Measurements from ENCODE around the gene BTG1. TPM values are rescaled to one million over a fixed set of nuclear protein-coding genes. Genes with fewer than 3 reads are reported as not detected.

The BTG1 gene
- polyA plus RNA-seq, 3 donors, result 189 to 242 (median 192) TPM

DNA sequence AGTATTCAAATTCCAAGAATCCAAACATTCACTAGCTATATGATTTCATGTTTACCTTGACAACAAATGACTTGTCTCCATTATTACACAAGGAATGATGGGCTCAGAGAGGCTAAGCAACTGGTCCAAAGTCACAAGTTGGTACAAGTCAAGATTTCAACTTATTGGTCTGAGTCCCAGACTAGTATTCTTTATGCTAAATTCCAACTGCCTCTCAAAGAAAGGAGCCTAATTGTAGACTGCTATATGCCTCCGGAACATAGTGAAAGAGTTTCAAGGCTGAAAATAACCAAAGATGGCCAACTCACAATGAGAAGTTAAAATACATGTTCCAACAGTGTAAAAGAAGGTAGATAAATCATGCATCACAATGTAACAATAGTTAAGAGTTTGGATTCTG lies 7.5 kb downstream of the BTG1 start:
- H3K4me1 ChIP-seq (ENCODE audit: control insufficient read depth in 1 of 2, insufficient read depth in 2 of 2, low read length in 2 of 2), result peaks cover 57 to 93% of the 10 kb centered on the region in 2 donors
- WGBS (ENCODE audit: insufficient coverage), result no CpG with 5 or more reads among the region's 1 CpG
- no peaks in the 10 kb centered on the region for H3K9me3 ChIP-seq (replicated peaks in 1 of 2; ENCODE audit: control insufficient read depth in 1 of 2, insufficient read depth in 1 of 2, low read length in 2 of 2)
- no peak overlapping the region for H2AFZ ChIP-seq (ENCODE audit: insufficient read depth, low read depth, low read length, poor library complexity, severe bottlenecking)
- intact Hi-C loops (cut with micrococcal nuclease), result loop anchor here in 1 of 2 donors (10.0 kb wide), 1 partner anchor 263 kb away; no protein-coding TSS in a partner anchor
- H3K4me3 ChIP-seq (replicated peaks in 1 of 3; ENCODE audit: low read depth in 2 of 3, low read length in 3 of 3), result peak overlapping the region; percentile 92 to 99 (median 92)
- H3K27ac ChIP-seq (ENCODE audit: low read depth in 1 of 2, low read length in 2 of 2), result peak overlapping the region in 1 of 2 donors; percentile 92
- DNase-seq, result peak in 1 of 3 donors; percentile 57
- peaks cover 17 to 45% of the 10 kb centered on the region in 2 donors for H3K36me3 ChIP-seq (replicated peaks in 1 of 2; ENCODE audit: control insufficient read depth in 1 of 2, insufficient read depth in 2 of 2, low read length in 2 of 2)
- TF ChIP-seq, protein P1, sequence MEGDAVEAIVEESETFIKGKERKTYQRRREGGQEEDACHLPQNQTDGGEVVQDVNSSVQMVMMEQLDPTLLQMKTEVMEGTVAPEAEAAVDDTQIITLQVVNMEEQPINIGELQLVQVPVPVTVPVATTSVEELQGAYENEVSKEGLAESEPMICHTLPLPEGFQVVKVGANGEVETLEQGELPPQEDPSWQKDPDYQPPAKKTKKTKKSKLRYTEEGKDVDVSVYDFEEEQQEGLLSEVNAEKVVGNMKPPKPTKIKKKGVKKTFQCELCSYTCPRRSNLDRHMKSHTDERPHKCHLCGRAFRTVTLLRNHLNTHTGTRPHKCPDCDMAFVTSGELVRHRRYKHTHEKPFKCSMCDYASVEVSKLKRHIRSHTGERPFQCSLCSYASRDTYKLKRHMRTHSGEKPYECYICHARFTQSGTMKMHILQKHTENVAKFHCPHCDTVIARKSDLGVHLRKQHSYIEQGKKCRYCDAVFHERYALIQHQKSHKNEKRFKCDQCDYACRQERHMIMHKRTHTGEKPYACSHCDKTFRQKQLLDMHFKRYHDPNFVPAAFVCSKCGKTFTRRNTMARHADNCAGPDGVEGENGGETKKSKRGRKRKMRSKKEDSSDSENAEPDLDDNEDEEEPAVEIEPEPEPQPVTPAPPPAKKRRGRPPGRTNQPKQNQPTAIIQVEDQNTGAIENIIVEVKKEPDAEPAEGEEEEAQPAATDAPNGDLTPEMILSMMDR (IDR thresholded peaks at IDR 0.05), result no peak
- H3K9ac ChIP-seq (ENCODE audit: insufficient read depth, low read length, poor library complexity, severe bottlenecking), result peak overlapping the region; percentile 38
- H3K4me3 Mint-ChIP-seq, result peak overlapping the region; percentile 98 to 99
- H3K27me3 ChIP-seq (ENCODE audit: control insufficient read depth in 2 of 2, insufficient read depth in 2 of 2, low read length in 2 of 2), result no peaks in the 10 kb centered on the region
- H3K4me2 ChIP-seq (replicated peaks; ENCODE audit: extremely low read depth, low read length, poor library complexity, severe bottlenecking), result peak overlapping the region; percentile 79
- H3K9me3 Mint-ChIP-seq, result peaks cover 0 to 3% (median 0%) of the 10 kb centered on the region in 7 donors
- H3K79me2 ChIP-seq (ENCODE audit: insufficient read depth, low read length), result peaks cover 100% of the 10 kb centered on the region
- H3K27me3 Mint-ChIP-seq (ENCODE audit: low read depth in 3 of 3), result no peaks in the 10 kb centered on the region
- peak overlapping the region; percentile 87 to 96 (median 91) for H3K27ac Mint-ChIP-seq
- peaks cover 100% of the 10 kb centered on the region for H4K20me1 ChIP-seq (ENCODE audit: insufficient read depth, low read length)
- H3K4me1 Mint-ChIP-seq, result peaks cover 62% of the 10 kb centered on the region
- H3K36me3 Mint-ChIP-seq, result peaks cover 85 to 88% of the 10 kb centered on the region in 2 donors

DNA sequence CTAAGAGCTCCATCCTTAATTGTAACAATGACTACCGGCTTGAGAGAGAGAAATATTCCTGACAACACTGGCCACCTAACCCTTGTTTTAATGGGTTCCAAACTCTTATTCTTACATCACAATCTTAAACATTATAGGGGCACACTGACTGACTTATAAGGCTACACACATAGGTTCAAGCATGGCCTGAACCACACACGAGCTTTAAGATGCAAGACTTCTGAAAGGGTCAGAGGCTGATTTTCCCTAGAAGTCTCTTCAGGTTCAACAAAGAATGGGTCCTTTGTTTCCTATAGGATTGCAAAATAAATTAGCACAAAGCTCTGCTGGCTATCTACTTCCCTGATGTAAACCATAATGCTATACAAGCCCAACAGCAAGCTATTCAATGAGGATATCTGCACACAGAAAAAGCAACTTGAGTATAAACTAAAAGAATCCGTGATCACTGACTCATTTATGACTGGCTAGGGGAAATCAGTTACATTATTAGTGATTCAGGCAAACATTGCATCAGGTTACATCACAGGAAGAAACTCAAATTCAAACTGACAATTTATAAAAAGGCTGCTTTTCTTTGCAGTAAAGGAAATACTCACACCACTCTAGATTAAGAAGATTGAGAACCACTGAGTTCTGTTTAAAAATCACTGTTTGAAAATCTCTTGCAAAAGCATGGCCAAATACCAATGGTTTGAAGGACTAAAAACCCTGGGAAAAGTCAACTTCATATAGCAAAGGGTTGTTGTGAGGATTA lies 8.5 kb downstream of the BTG1 start:
- H3K27ac Mint-ChIP-seq, result peak overlapping the region; percentile 87 to 96 (median 91)
- H3K4me1 ChIP-seq (ENCODE audit: control insufficient read depth in 1 of 2, insufficient read depth in 2 of 2, low read length in 2 of 2), result peaks cover 67 to 93% of the 10 kb centered on the region in 2 donors
- H3K9ac ChIP-seq (ENCODE audit: insufficient read depth, low read length, poor library complexity, severe bottlenecking), result peak overlapping the region; percentile 38

More for the DNA sequence above, 8.5 kb downstream of the BTG1 start:
- Mint-ChIP-seq H3K4me1 (peaks cover 71% of the 10 kb centered on the region), H3K27me3 (ENCODE audit: low read depth in 3 of 3) (no peaks in the 10 kb centered on the region), H3K36me3 (peaks cover 84 to 85% of the 10 kb centered on the region in 2 donors), H3K4me3 (peak overlapping the region; percentile 98 to 99), H3K9me3 (peaks cover 0 to 3% (median 0%) of the 10 kb centered on the region in 7 donors)
- Histone ChIP-seq H3K27me3 (ENCODE audit: control insufficient read depth in 2 of 2, insufficient read depth in 2 of 2, low read length in 2 of 2) (no peaks in the 10 kb centered on the region), H2AFZ (ENCODE audit: insufficient read depth, low read depth, low read length, poor library complexity, severe bottlenecking) (no peak overlapping the region), H3K27ac (ENCODE audit: low read depth in 1 of 2, low read length in 2 of 2) (peak overlapping the region in 1 of 2 donors; percentile 92), H3K36me3 (replicated peaks in 1 of 2; ENCODE audit: control insufficient read depth in 1 of 2, insufficient read depth in 2 of 2, low read length in 2 of 2) (peaks cover 7 to 35% of the 10 kb centered on the region in 2 donors), H3K79me2 (ENCODE audit: insufficient read depth, low read length) (peaks cover 100% of the 10 kb centered on the region), H3K9me3 (replicated peaks in 1 of 2; ENCODE audit: control insufficient read depth in 1 of 2, insufficient read depth in 1 of 2, low read length in 2 of 2) (no peaks in the 10 kb centered on the region), H3K4me2 (replicated peaks; ENCODE audit: extremely low read depth, low read length, poor library complexity, severe bottlenecking) (peak overlapping the region; percentile 79), H4K20me1 (ENCODE audit: insufficient read depth, low read length) (peaks cover 100% of the 10 kb centered on the region), H3K4me3 (replicated peaks in 1 of 3; ENCODE audit: low read depth in 2 of 3, low read length in 3 of 3) (peak overlapping the region; percentile 92 to 99 (median 92))
- WGBS (ENCODE audit: insufficient coverage), result 43% methylated on average over 1 of the region's 3 CpGs
- DNase-seq, result peak; percentile 71 to 88 (median 85)
- intact Hi-C loops (cut with micrococcal nuclease), result loop anchor here in 1 of 2 donors (10.0 kb wide), 1 partner anchor 262 kb away; no protein-coding TSS in a partner anchor
- TF ChIP-seq, protein P1 (IDR thresholded peaks at IDR 0.05), result no peak

Measured in CD14-positive monocyte (primary cell).